HEK293 (cell line): ENCODE measurements around the gene NSL1.

Source experiments
- CTCF ChIA-PET: fragments of 350-600 bp; formaldehyde crosslinking; extraction: SDS; loops from one replicate; lab custom pipeline; 2021; ENCODE audit warnings: antibody characterized with exemption; lab: Yijun Ruan, JAX
- POLR2A ChIA-PET: fragments of 300-600 bp; formaldehyde crosslinking; extraction: SDS; loops from one replicate; lab custom pipeline; 2020; ENCODE audit warnings: antibody characterized with exemption, inconsistent platforms; lab: Yijun Ruan, JAX
- H3K27ac ChIP-seq: fragments of 200-500 bp; sonication (Bioruptor generic); 2 replicates; pipeline ENCODE4 v1.5.1; 2014; ENCODE audit warnings: low read depth, low read length, control low read depth, inconsistent platforms; ENCODE audit errors: extremely low read depth
- H3K36me3 ChIP-seq, 2 experiments: fragments of 200-500 bp in 1 of 2; sonication (Bioruptor generic) in 1 of 2; 1 replicate in 1 of 2; 2 replicates in 1 of 2; pipeline ENCODE4 v1.5.1; 2014 to 2017; ENCODE audit warnings: inconsistent platforms in 2 of 2, low read length in 2 of 2; ENCODE audit not compliant: control insufficient read depth in 2 of 2, insufficient read depth in 1 of 2
- H3K4me1 ChIP-seq: fragments of 200-500 bp; sonication (Bioruptor generic); 2 replicates; pipeline ENCODE4 v1.5.1; 2014; ENCODE audit warnings: mild to moderate bottlenecking, low read length, inconsistent platforms; ENCODE audit not compliant: control insufficient read depth, insufficient read depth
- H3K4me3 ChIP-seq: 2 replicates; pipeline ENCODE4 v1.5.1; 2011; ENCODE audit warnings: low read depth, mild to moderate bottlenecking, control low read depth, low read length, moderate library complexity
- H3K9me3 ChIP-seq: fragments of 200-500 bp; sonication (Bioruptor generic); 2 replicates; pipeline ENCODE4 v1.5.1; 2014; ENCODE audit warnings: low read depth, low read length, inconsistent platforms; ENCODE audit not compliant: control insufficient read depth, insufficient read depth
- KLF7 ChIP-seq: fragments of 450-650 bp; formaldehyde crosslinking; IDR thresholded peaks from 2 replicates; pipeline ENCODE4 v1.5.1; 2016; ENCODE audit warnings: missing biosample characterization, missing genetic modification characterization, borderline replicate concordance
- SCRT2 ChIP-seq: fragments of 450-650 bp; formaldehyde crosslinking; IDR thresholded peaks from 2 replicates; pipeline ENCODE4 v1.5.1; 2016; ENCODE audit warnings: missing biosample characterization, missing genetic modification characterization
- ZNF114 ChIP-seq: fragments of 450-650 bp; formaldehyde crosslinking; IDR thresholded peaks from 2 replicates; pipeline ENCODE4 v1.5.0; 2017; ENCODE audit warnings: missing biosample characterization, missing genetic modification characterization
- ZNF248 ChIP-seq: fragments of 450-650 bp; formaldehyde crosslinking; IDR thresholded peaks from 2 replicates; pipeline ENCODE4 v1.5.1; 2017; ENCODE audit warnings: missing biosample characterization, missing genetic modification characterization
- ZNF600 ChIP-seq: fragments of 450-650 bp; formaldehyde crosslinking; IDR thresholded peaks from 2 replicates; pipeline ENCODE4 v1.5.1; 2016; ENCODE audit warnings: missing biosample characterization, missing genetic modification characterization
- ZNF664 ChIP-seq: fragments of 450-650 bp; formaldehyde crosslinking; IDR thresholded peaks from 2 replicates; pipeline ENCODE4 v1.5.1; 2016; ENCODE audit warnings: missing biosample characterization, missing genetic modification characterization
- TF ChIP-seq, protein P1 (sequence below): fragments of 450-650 bp; formaldehyde crosslinking; IDR thresholded peaks from 2 replicates; pipeline ENCODE4 v1.5.1; 2016; ENCODE audit warnings: missing biosample characterization, missing genetic modification characterization
- TF ChIP-seq, protein P2 (sequence below): fragments of 450-650 bp; formaldehyde crosslinking; optimal IDR thresholded peaks from 2 replicates; pipeline ENCODE3; 2016; ENCODE audit warnings: missing biosample characterization, mild to moderate bottlenecking, missing genetic modification characterization

The NSL1 gene

DNA sequence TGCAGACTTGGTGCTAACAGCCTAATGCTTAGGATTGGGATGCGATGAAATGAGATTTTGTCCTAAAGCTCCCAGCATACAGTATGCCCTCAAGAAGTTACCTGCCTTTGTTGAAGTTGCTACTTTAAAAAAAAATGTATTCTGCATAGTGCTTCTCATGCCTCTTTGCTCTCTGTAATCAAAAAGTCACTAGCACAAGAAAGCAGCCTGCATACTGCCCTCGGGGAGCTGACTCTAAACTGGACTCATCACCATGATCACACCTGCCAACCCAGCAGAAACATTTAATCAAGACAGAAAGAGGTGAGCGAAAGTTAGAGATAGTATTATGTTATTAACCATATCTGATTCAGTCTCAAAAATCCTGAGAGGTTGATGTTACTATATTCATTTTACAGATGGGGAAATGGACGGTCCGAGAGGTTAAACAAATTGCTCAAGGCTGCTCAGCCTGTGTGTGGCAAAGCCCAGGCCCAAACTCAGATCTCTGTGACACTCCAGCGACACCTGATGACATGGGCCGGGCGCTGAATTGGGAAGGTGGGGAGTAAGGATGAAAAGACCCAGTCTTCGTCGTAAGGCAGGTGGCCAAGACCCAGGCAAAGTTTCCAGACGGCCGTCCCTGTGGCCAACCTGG is 93.0 kb downstream of the NSL1 start:
- no peak overlapping the region; the same call in 1 of the 2 replicates for H3K27ac ChIP-seq
- peak; percentile 1; the same call in 1 of the 2 replicates for TF ChIP-seq ZNF664 (tag by site-specific recombination)
- TF ChIP-seq ZNF248: no peak
- peaks cover 8% of the 10 kb centered on the region for H3K4me1 ChIP-seq
- H3K4me3 ChIP-seq: peak overlapping the region; percentile 47
- POLR2A ChIA-PET: interaction anchor here (1.3 kb wide), 1 partner anchor 90 kb away, joined by 6 read pairs; the partner anchor contains the start of gene ATF3
- CTCF ChIA-PET: interaction anchor here (0.6 to 1.7 kb wide), 9 partner anchors 10 to 1381 kb away, joined by 3 to 6 read pairs (median 3); no protein-coding TSS in a partner anchor
- H3K36me3 ChIP-seq: peaks cover 0 to 4% of the 10 kb centered on the region in 2 experiments; a peak in 1 of 3 replicates
- no peaks in the 10 kb centered on the region for H3K9me3 ChIP-seq

DNA sequence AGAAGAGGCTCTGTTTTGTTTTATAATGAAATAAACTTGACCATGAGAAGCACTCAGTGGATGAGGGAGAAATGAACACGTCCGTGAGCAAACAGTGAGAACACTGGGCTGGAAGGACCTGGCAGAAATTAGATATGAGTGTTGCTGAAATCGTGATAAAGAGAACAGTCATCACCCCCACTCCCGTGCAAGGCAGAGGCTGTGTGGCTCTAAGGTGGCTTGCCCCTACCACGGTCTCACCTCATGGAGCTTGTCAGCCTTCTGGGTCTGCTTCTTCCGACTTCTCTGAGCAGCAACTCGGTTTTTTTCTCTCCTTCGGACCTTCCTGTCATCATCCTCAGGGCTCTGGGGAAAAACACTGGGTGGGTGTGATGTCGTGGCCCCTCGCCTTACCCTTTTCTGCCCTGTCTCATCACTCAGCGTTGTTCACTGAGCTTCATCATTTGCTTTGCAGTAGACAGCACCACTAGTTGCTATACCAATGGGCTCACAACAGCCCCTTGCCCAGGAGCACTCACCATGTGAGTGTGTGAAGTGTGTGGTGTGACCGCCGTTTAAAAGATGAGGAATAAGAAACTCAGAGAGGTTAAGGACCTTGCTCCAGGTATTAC is 94.8 kb downstream of the NSL1 start:
- POLR2A ChIA-PET: no interaction called here
- Histone ChIP-seq H3K36me3 (peaks cover 0 to 9% of the 10 kb centered on the region in 2 experiments; a peak in 1 of 3 replicates), H3K27ac (no peak overlapping the region), H3K9me3 (no peaks in the 10 kb centered on the region), H3K4me3 (no peak overlapping the region), H3K4me1 (peaks cover 7% of the 10 kb centered on the region)
- CTCF ChIA-PET: interaction anchor here (0.7 to 0.8 kb wide), 2 partner anchors 8 to 22 kb away, joined by 3 read pairs; no protein-coding TSS in a partner anchor
- TF ChIP-seq ZNF114 (tag by site-specific recombination) (no peak), SCRT2 (tag by site-specific recombination) (0 out of 2 replicates have a peak, but pooled peaks have one; percentile 11)
- TF ChIP-seq, protein P1, sequence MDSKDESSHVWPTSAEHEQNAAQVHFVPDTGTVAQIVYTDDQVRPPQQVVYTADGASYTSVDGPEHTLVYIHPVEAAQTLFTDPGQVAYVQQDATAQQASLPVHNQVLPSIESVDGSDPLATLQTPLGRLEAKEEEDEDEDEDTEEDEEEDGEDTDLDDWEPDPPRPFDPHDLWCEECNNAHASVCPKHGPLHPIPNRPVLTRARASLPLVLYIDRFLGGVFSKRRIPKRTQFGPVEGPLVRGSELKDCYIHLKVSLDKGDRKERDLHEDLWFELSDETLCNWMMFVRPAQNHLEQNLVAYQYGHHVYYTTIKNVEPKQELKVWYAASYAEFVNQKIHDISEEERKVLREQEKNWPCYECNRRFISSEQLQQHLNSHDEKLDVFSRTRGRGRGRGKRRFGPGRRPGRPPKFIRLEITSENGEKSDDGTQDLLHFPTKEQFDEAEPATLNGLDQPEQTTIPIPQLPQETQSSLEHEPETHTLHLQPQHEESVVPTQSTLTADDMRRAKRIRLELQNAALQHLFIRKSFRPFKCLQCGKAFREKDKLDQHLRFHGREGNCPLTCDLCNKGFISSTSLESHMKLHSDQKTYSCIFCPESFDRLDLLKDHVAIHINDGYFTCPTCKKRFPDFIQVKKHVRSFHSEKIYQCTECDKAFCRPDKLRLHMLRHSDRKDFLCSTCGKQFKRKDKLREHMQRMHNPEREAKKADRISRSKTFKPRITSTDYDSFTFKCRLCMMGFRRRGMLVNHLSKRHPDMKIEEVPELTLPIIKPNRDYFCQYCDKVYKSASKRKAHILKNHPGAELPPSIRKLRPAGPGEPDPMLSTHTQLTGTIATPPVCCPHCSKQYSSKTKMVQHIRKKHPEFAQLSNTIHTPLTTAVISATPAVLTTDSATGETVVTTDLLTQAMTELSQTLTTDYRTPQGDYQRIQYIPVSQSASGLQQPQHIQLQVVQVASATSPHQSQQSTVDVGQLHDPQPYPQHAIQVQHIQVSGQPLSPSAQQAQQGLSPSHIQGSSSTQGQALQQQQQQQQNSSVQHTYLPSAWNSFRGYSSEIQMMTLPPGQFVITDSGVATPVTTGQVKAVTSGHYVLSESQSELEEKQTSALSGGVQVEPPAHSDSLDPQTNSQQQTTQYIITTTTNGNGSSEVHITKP (tag by site-specific recombination): no peak

DNA sequence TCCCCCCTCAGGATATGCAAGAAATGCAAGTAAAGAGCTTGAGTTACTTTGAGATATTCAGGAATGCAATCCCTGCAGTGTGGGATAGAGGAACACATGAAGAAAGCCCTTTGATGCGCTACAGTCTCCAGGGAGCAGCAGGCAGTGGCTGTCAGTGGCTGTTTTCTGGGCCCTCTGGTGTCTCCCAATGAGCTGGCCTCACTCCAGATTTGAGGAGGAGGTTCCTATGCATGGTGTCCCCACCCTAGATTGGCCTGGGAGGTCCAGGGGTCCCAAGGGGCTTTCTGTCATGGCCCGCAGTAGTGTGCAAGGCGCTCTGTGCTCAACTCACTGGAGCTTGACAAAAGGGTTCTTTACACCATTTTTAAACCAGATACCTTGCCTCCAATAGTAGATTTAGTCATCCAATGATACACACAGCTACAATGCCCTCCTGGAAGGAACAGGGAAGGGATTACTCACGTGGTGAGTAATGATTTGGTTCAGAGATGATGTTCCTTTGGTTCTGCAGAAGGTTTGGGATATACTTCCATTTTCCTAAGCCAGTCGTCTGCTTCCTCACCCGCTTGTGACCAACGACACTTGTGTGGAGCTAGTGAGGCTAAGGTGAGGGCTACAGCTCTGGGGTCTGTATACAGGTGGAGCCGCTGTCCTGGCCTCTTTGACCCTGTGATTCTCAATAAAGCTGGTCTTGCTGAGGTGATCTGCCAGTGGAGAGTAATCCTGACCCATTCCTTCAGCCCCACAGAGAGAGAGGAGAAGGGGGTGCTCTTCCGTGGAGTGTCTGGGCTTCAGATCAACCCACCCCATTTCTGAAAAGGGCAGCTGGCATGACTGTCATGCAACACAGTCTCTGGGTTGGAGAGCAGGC is 98.6 kb downstream of the NSL1 start:
- ChIA-PET CTCF (interaction anchor here (0.5 to 1.1 kb wide), 3 partner anchors 28 to 84 kb away, joined by 3 to 4 read pairs (median 4); no protein-coding TSS in a partner anchor), POLR2A (interaction anchor here (1.0 kb wide), 1 partner anchor 84 kb away, joined by 6 read pairs; the partner anchor contains the start of gene ATF3)
- H3K4me1 ChIP-seq: no peaks in the 10 kb centered on the region
- H3K4me3 ChIP-seq: no peak overlapping the region
- H3K9me3 ChIP-seq: no peaks in the 10 kb centered on the region
- H3K36me3 ChIP-seq: peaks cover 0 to 9% of the 10 kb centered on the region in 2 experiments; a peak in 1 of 3 replicates
- no peak overlapping the region for H3K27ac ChIP-seq
- TF ChIP-seq KLF7 (tag by site-specific recombination) (no peak), ZNF600 (tag by site-specific recombination) (0 out of 2 replicates have a peak, but pooled peaks have one; percentile 21)
- TF ChIP-seq, protein P2, sequence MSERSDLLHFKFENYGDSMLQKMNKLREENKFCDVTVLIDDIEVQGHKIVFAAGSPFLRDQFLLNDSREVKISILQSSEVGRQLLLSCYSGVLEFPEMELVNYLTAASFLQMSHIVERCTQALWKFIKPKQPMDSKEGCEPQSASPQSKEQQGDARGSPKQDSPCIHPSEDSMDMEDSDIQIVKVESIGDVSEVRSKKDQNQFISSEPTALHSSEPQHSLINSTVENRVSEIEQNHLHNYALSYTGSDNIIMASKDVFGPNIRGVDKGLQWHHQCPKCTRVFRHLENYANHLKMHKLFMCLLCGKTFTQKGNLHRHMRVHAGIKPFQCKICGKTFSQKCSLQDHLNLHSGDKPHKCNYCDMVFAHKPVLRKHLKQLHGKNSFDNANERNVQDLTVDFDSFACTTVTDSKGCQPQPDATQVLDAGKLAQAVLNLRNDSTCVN (tag by site-specific recombination): no peak
